Ishikawa (cell line): ENCODE measurements around the gene AKAP7.

Experiments
- CEBPB ChIP-seq: IDR thresholded peaks from 2 replicates; pipeline ENCODE4 v1.6.1; 2012
- CREB1 ChIP-seq: IDR thresholded peaks from 2 replicates; pipeline ENCODE4 v1.6.1; 2012; ENCODE audit warnings: low read depth
- EGR1 ChIP-seq: IDR thresholded peaks from 2 replicates; pipeline ENCODE4 v1.6.1; 2012
- EP300 ChIP-seq: IDR thresholded peaks from 2 replicates; pipeline ENCODE4 v1.6.1; 2012; ENCODE audit warnings: borderline replicate concordance
- FOXM1 ChIP-seq: IDR thresholded peaks from 2 replicates; pipeline ENCODE4 v1.6.1; 2012; ENCODE audit warnings: low read depth, borderline replicate concordance
- MAX ChIP-seq: IDR thresholded peaks from 2 replicates; pipeline ENCODE4 v1.6.1; 2012
- NFIC ChIP-seq: IDR thresholded peaks from 2 replicates; pipeline ENCODE4 v1.6.1; 2012
- RAD21 ChIP-seq: IDR thresholded peaks from 2 replicates; pipeline ENCODE4 v1.6.1; 2012; ENCODE audit warnings: low read depth
- REST ChIP-seq: IDR thresholded peaks from 2 replicates; pipeline ENCODE4 v1.6.1; 2012; ENCODE audit warnings: low read depth, mild to moderate bottlenecking
- TAF1 ChIP-seq: IDR thresholded peaks from 2 replicates; pipeline ENCODE4 v1.6.1; 2012; ENCODE audit warnings: low read depth, mild to moderate bottlenecking
- TCF12 ChIP-seq: IDR thresholded peaks from 2 replicates; pipeline ENCODE4 v1.6.1; 2012; ENCODE audit warnings: low read depth
- TEAD4 ChIP-seq: IDR thresholded peaks from 2 replicates; pipeline ENCODE4 v1.6.1; 2012
- USF1 ChIP-seq: IDR thresholded peaks from 2 replicates; pipeline ENCODE4 v1.6.1; 2012
- YY1 ChIP-seq: IDR thresholded peaks from 2 replicates; pipeline ENCODE4 v1.6.1; 2012; ENCODE audit warnings: low read depth
- ZBTB7A ChIP-seq: IDR thresholded peaks from 2 replicates; pipeline ENCODE4 v1.6.1; 2012; ENCODE audit warnings: low read depth

AKAP7 gene

GRCh38 chr6:131250122-131250521, 114.9 kb downstream of the AKAP7 start:
- TF ChIP-seq RAD21 (no peak), CEBPB (no peak), EP300 (no peak), TEAD4 (no peak), TCF12 (no peak), REST (no peak), ZBTB7A (no peak)

- TF ChIP-seq ZBTB7A (no peak), MAX (no peak), TCF12 (no peak), REST (no peak), USF1 (no peak), FOXM1 (no peak), YY1 (no peak)
Observed at GRCh38 chr6:131250936-131251335, 115.7 kb downstream of the AKAP7 start.

GRCh38 chr6:131251590-131252199, 116.4 kb downstream of the AKAP7 start:
- TF ChIP-seq RAD21 (no peak), EGR1 (no peak), MAX (no peak), TCF12 (no peak), REST (no peak), TEAD4 (no peak), YY1 (no peak), NFIC (no peak), CEBPB (no peak), TAF1 (no peak), EP300 (no peak), FOXM1 (no peak), USF1 (no peak), ZBTB7A (no peak), CREB1 (no peak)

GRCh38 chr6:131255434-131255833, 120.2 kb downstream of the AKAP7 start:
- TF ChIP-seq TCF12 (no peak), ZBTB7A (no peak), YY1 (no peak), EP300 (no peak), EGR1 (no peak), MAX (no peak), TAF1 (no peak), RAD21 (no peak), TEAD4 (no peak), FOXM1 (no peak)

- TF ChIP-seq TEAD4 (no peak), CEBPB (peak; percentile 62; the same call in 1 of the 2 replicates)
Observed at GRCh38 chr6:131255911-131256310, 120.6 kb downstream of the AKAP7 start.
